GM23338 (cell line): Measurements from ENCODE around the gene P2RY13. TPM values are rescaled to one million over a fixed set of nuclear protein-coding genes. Genes with fewer than 3 reads are reported as not detected.

ENCODE experiments used
- ATAC-seq: fragments of 200-7000 bp; cut with Tn5 transposase; 3 replicates; pipeline ENCODE4 v1.9.1; 2020
- DNase-seq: peaks from one replicate; pipeline ENCODE4 v3.0.0-alpha.2; 2015; ENCODE audit warnings: low spot score
- H2AFZ ChIP-seq: fragments of 200-600 bp; sonication (generic); 2 replicates; pipeline ENCODE4 v1.8.0; 2016; ENCODE audit warnings: antibody characterized with exemption, mild to moderate bottlenecking, moderate library complexity
- H3F3A ChIP-seq: fragments of 200-600 bp; sonication (generic); replicated peaks from 2 replicates; pipeline ENCODE4 v1.8.0; 2017; ENCODE audit warnings: antibody characterized with exemption, mixed run types, low read depth
- H3K27ac ChIP-seq: fragments of 200-600 bp; sonication (generic); 2 replicates; pipeline ENCODE4 v1.6.1; 2016; ENCODE audit warnings: low read depth
- H3K27me3 ChIP-seq: fragments of 200-600 bp; sonication (generic); 2 replicates; pipeline ENCODE4 v1.8.0; 2016; ENCODE audit warnings: mild to moderate bottlenecking, mixed run types, moderate library complexity; ENCODE audit not compliant: insufficient read depth
- H3K36me3 ChIP-seq: fragments of 200-600 bp; sonication (generic); 2 replicates; pipeline ENCODE4 v1.8.0; 2016; ENCODE audit warnings: mild to moderate bottlenecking; ENCODE audit not compliant: insufficient read depth
- H3K4me1 ChIP-seq: fragments of 200-600 bp; sonication (generic); 2 replicates; pipeline ENCODE4 v1.8.0; 2016; ENCODE audit warnings: mild to moderate bottlenecking, moderate library complexity; ENCODE audit not compliant: insufficient read depth
- H3K4me2 ChIP-seq: fragments of 200-600 bp; sonication (generic); 2 replicates; pipeline ENCODE4 v1.7.1; 2017; ENCODE audit warnings: mixed run types
- H3K4me3 ChIP-seq: fragments of 200-600 bp; sonication (generic); 2 replicates; pipeline ENCODE4 v1.6.1; 2016; ENCODE audit warnings: mixed run types
- H3K79me2 ChIP-seq: fragments of 200-600 bp; sonication (generic); replicated peaks from 2 replicates; pipeline ENCODE4 v1.8.0; 2017; ENCODE audit warnings: mild to moderate bottlenecking; ENCODE audit not compliant: insufficient read depth
- H3K9me2 ChIP-seq: fragments of 200-600 bp; sonication (generic); 2 replicates; pipeline ENCODE4 v1.8.0; 2017; ENCODE audit not compliant: insufficient read depth
- H4K20me1 ChIP-seq: fragments of 200-600 bp; sonication (generic); replicated peaks from 2 replicates; pipeline ENCODE4 v1.8.0; 2017; ENCODE audit warnings: mild to moderate bottlenecking; ENCODE audit not compliant: insufficient read depth
- H3K27ac Mint-ChIP-seq: 2 replicates; pipeline ENCODE4 v1.8.0; 2020; ENCODE audit warnings: inconsistent platforms, mild to moderate bottlenecking, moderate library complexity, mixed read lengths
- H3K27me3 Mint-ChIP-seq: 3 replicates; pipeline ENCODE4 v1.8.0; 2022; ENCODE audit warnings: low read depth, mild to moderate bottlenecking, moderate library complexity, mixed read lengths, inconsistent platforms; ENCODE audit not compliant: insufficient read depth, poor library complexity
- H3K36me3 Mint-ChIP-seq: 3 replicates; pipeline ENCODE4 v1.8.0; 2021; ENCODE audit warnings: low read depth, mild to moderate bottlenecking, inconsistent platforms, moderate library complexity, mixed read lengths
- H3K4me1 Mint-ChIP-seq: 3 replicates; pipeline ENCODE4 v1.8.0; 2020; ENCODE audit warnings: mild to moderate bottlenecking, inconsistent platforms, mixed read lengths
- H3K4me3 Mint-ChIP-seq: 3 replicates; pipeline ENCODE4 v1.8.0; 2021; ENCODE audit warnings: moderate library complexity, mild to moderate bottlenecking, inconsistent platforms, mixed read lengths
- H3K9me3 Mint-ChIP-seq: 3 replicates; pipeline ENCODE4 v1.8.0; 2020; ENCODE audit warnings: moderate library complexity, mild to moderate bottlenecking, inconsistent platforms, mixed read lengths
- CREB1 ChIP-seq: fragments of 250-450 bp; sonication (Bioruptor Pico); IDR thresholded peaks from 2 replicates; pipeline ENCODE4 v1.5.0; 2020; ENCODE audit warnings: low read depth, mild to moderate bottlenecking, moderate library complexity
- CTCF ChIP-seq, 2 experiments: fragments of 200-600 bp in 1 of 2; sonication (generic) in 1 of 2; conservative IDR thresholded peaks; 2 replicates each; pipeline versions ENCODE4 v1.5.1 to v1.6.1; 2016 to 2017; ENCODE audit warnings: antibody characterized with exemption in 2 of 2, low read depth in 2 of 2, mild to moderate bottlenecking in 2 of 2, moderate library complexity in 1 of 2
- EZH2 ChIP-seq: fragments of 200-600 bp; sonication (generic); IDR thresholded peaks from one replicate; pipeline ENCODE4 v1.8.0; 2017; ENCODE audit warnings: antibody characterized with exemption, mild to moderate bottlenecking, low read depth; ENCODE audit not compliant: unreplicated experiment
- EZH2phosphoT487 ChIP-seq: fragments of 200-600 bp; sonication (generic); IDR thresholded peaks from one replicate; pipeline ENCODE4 v1.8.1; 2018; ENCODE audit warnings: antibody characterized with exemption; ENCODE audit not compliant: unreplicated experiment
- JUNB ChIP-seq: IDR thresholded peaks from one replicate; pipeline ENCODE4 v1.6.1; 2016; ENCODE audit warnings: antibody characterized with exemption; ENCODE audit not compliant: unreplicated experiment
- STAT1 ChIP-seq: IDR thresholded peaks from one replicate; pipeline ENCODE4 v1.6.1; 2016; ENCODE audit warnings: antibody characterized with exemption; ENCODE audit not compliant: unreplicated experiment
- ZNF331 ChIP-seq: fragments of 250-450 bp; sonication (Bioruptor Pico); IDR thresholded peaks from 2 replicates; pipeline ENCODE4 v1.5.0; 2020; ENCODE audit warnings: low read depth, mild to moderate bottlenecking, moderate library complexity
- ZNF462 ChIP-seq: fragments of 250-450 bp; sonication (Bioruptor Pico); IDR thresholded peaks from 2 replicates; pipeline ENCODE4 v1.5.0; 2020; ENCODE audit warnings: mild to moderate bottlenecking, moderate library complexity
- polyA plus RNA-seq: library from polyadenylated mRNA; unstranded; fragments of >200 nt; fragmentation: Nextera tagmentation; extraction: Ambion mirVana; gene quantifications from 2 replicates; pipeline ENCODE4 v1.2.1, GENCODE V29; 2016
- total RNA-seq: library from RNA; depleted of rRNA; stranded (reverse); fragments of >200 nt; shearing (Covaris generic); gene quantifications from 2 replicates; pipeline ENCODE4 v1.2.3, GENCODE V29; 2014

The P2RY13 gene
- total and polyA plus RNA-seq, 2 experiments from 2014 or later, result 0.68 TPM; not detected in 1

- TF ChIP-seq ZNF462 (CRISPR knock-in tag), result no peak
- TF ChIP-seq STAT1, result no peak
Observed at GRCh38 chr3:151283907-151284461, 45.4 kb downstream of the P2RY13 start (continued).

- no peaks in the 10 kb centered on the region for H3K9me2 ChIP-seq
- no peak for DNase-seq
- H3K4me3 ChIP-seq, result no peak overlapping the region
- H3K79me2 ChIP-seq, result no peaks in the 10 kb centered on the region
- H3K27ac Mint-ChIP-seq, result no peak overlapping the region
- H3K36me3 ChIP-seq, result no peaks in the 10 kb centered on the region
- no peak overlapping the region for H3K4me2 ChIP-seq
- no peak overlapping the region for H3K4me3 Mint-ChIP-seq
- H3F3A ChIP-seq, result no peaks in the 10 kb centered on the region
- no peak overlapping the region for H3K27ac ChIP-seq
- H3K4me1 ChIP-seq, result no peaks in the 10 kb centered on the region
- H3K4me1 Mint-ChIP-seq, result no peaks in the 10 kb centered on the region; the same call in 2 of the 3 replicates
- H3K9me3 Mint-ChIP-seq, result no peaks in the 10 kb centered on the region
- no peak overlapping the region for H2AFZ ChIP-seq
- peaks cover 3% of the 10 kb centered on the region for H3K27me3 Mint-ChIP-seq
- H3K27me3 ChIP-seq, result no peaks in the 10 kb centered on the region
- H4K20me1 ChIP-seq, result 0 out of 2 replicates have a peak, but pooled peaks cover 2% of the 10 kb centered on the region
- no peaks in the 10 kb centered on the region for H3K36me3 Mint-ChIP-seq
- ATAC-seq, result no peak
- TF ChIP-seq EZH2phosphoT487 (no peak), CTCF (conservative IDR thresholded peaks at IDR 0.05; ENCODE audit: low read depth in 2 of 2) (no peak), JUNB (no peak), ZNF331 (no peak), ZNF462 (CRISPR knock-in tag) (no peak), EZH2 (no peak), CREB1 (CRISPR knock-in tag) (no peak)
Observed at GRCh38 chr3:151283387-151283786, 46.0 kb downstream of the P2RY13 start.
